Activated CD4-positive, alpha-beta T cell treated with anti-CD3 and anti-CD28 coated beads, Interleukin-2, amount 10 ng/mL, durations not matched to agents 7 days and 5 days (primary cell): ENCODE results near the gene PRTN3. TPM values are rescaled to one million over a fixed set of nuclear protein-coding genes. Genes with fewer than 3 reads are reported as not detected.

Source experiments
- CTCF ChIA-PET: fragments of 350-600 bp; sonication (Branson Sonifier 250); formaldehyde crosslinking; loops from one replicate; lab custom pipeline; 2021; ENCODE audit warnings: antibody characterized with exemption; lab: Charles Lee
- POLR2A ChIA-PET: fragments of 350-600 bp; sonication (Branson Sonifier 250); formaldehyde crosslinking; loops from one replicate; lab custom pipeline; 2021; ENCODE audit warnings: antibody characterized with exemption; lab: Charles Lee
- DNase-seq: peaks from one replicate; pipeline ENCODE4 v3.0.0-alpha.2; 2020
- H3K27ac Mint-ChIP-seq: one replicate; pipeline ENCODE4 v1.8.0; 2021; ENCODE audit warnings: mild to moderate bottlenecking, moderate library complexity, mixed read lengths
- H3K27me3 Mint-ChIP-seq: one replicate; pipeline ENCODE4 v1.8.0; 2021; ENCODE audit warnings: mixed read lengths
- H3K36me3 Mint-ChIP-seq: one replicate; pipeline ENCODE4 v1.8.0; 2021; ENCODE audit warnings: low read depth, mixed read lengths
- H3K4me1 Mint-ChIP-seq: one replicate; pipeline ENCODE4 v1.8.0; 2021; ENCODE audit warnings: mixed read lengths
- H3K4me3 Mint-ChIP-seq: one replicate; pipeline ENCODE4 v1.8.0; 2021; ENCODE audit warnings: mild to moderate bottlenecking, moderate library complexity, mixed read lengths
- H3K9me3 Mint-ChIP-seq: one replicate; pipeline ENCODE4 v1.8.0; 2021; ENCODE audit warnings: mixed read lengths
- total RNA-seq, 2 experiments: library from RNA; stranded (reverse); gene quantifications; one replicate each; pipeline ENCODE4 v1.2.3, GENCODE V29; 2021

The PRTN3 gene, protein sequence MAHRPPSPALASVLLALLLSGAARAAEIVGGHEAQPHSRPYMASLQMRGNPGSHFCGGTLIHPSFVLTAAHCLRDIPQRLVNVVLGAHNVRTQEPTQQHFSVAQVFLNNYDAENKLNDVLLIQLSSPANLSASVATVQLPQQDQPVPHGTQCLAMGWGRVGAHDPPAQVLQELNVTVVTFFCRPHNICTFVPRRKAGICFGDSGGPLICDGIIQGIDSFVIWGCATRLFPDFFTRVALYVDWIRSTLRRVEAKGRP
- not detected for total RNA-seq

DNA sequence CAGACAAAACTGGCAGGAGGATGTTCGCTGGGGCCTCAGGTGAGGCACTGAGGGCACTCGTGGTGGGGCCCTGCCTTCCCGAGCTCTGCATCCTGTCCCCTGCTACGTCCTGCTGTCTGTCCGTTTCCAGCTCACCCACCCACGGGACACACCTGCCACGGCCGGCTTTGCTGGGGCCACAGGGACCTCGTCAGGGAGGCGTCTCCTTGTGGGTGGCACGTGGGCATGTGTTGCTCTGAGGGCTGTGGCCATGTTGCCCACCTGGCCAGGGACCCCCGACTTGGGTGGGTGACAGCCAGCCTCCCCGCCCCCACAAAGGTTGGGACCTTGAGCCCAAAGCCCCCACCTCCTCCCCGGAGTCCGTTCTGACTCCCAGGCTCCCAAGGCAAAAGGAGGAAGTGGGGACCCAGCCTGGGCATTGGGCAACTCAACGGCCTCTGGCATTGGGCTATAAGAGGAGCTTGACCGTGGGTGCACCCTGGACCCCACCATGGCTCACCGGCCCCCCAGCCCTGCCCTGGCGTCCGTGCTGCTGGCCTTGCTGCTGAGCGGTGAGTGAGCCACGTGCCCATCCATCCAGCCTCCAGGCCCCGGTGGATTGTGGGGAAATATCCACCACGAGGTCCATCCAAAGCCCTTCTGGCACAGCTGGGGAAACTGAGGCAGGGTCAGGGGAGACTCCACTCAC is at the start of gene PRTN3:
Gene PRTN3, plus strand, starts transcription at position 481 of the 688 bp plus-strand sequence. Its CDS starts 10 bp downstream, at position 491.
- ChIA-PET CTCF (interaction anchor here (0.9 kb wide), 2 partner anchors 10 to 22 kb away, joined by 3 read pairs; no protein-coding TSS in a partner anchor), POLR2A (no interaction called here)
- no peak within 1 kb of the TSS for H3K4me3 Mint-ChIP-seq
- no peak within 1 kb of the TSS for H3K27ac Mint-ChIP-seq
- H3K36me3 Mint-ChIP-seq: no peaks in the 10 kb centered on the region
- peaks cover 17% of the 10 kb centered on the region for H3K27me3 Mint-ChIP-seq
- no peak for DNase-seq
- no peaks in the 10 kb centered on the region for H3K4me1 Mint-ChIP-seq
- peaks cover 3% of the 10 kb centered on the region for H3K9me3 Mint-ChIP-seq

DNA sequence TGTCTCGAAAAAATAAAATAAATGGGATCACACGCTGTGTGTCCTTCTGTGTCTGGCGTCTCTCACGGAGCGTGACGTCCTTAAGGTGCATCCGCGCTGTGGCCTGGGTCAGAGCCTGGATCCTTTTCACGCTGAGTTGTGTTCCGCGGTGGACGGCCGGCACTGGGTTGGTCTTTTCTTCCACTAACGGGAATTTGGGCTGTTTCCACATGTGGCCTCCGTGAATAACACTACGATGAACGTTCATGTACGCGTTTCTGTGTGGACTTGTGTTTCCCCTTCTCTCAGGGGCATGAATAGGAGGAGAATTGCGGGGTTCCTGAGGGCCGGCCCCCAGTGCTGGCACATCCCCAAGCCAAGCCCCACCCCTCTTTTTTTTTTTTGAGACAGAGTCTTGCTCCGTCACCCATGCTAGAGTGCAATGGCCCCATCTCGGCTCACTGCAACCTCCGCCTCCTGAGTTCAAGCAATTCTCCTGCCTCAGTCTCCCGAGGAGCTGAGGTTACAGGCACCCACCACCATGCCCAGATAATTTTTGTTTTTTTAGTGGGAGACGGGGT is 49.7 kb upstream of the PRTN3 start:
- POLR2A ChIA-PET: no interaction called here
- peaks cover 4% of the 10 kb centered on the region for H3K27me3 Mint-ChIP-seq
- H3K4me1 Mint-ChIP-seq: peaks cover 9% of the 10 kb centered on the region
- H3K9me3 Mint-ChIP-seq: no peaks in the 10 kb centered on the region
- no peak overlapping the region for H3K27ac Mint-ChIP-seq
- H3K36me3 Mint-ChIP-seq: no peaks in the 10 kb centered on the region
- DNase-seq: no peak
- CTCF ChIA-PET: no interaction called here
- no peak overlapping the region for H3K4me3 Mint-ChIP-seq

DNA sequence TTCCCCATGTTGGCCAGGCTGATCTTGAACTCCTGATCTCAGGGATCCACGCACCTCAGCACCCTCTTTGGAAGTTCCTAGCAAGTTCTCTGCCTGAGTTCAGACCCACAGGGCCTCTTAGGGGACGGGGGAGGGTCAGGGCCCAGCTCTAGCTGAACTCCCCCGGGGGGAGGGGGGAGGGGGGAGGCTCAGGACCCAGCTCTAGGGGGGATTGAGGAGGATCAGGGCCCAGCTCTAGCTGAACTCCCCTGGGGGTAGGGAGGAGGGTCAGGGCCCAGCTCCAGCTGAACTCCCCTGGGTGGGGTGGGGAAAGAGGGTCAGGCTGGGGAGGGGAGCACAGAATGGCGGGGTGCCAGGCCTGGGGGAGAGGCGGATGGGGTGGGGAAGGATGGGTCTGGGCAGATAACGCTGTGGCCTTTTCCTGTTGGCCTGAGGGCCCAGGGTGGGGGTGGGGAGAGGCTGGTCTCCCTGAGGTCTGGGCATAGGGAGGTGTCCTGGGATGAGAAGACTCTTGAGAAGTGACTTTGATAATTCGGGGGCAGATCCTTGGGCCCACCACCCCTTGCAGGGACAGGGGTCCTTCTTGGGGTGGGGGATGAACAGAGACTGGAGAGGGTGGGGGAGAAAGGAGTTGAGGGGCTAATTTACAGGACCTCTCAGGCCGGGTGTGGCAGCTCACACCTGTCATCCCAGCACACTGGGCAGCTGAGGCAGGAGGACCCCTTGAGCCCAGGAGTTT is 49.1 kb upstream of the PRTN3 start:
- Mint-ChIP-seq H3K4me3 (no peak overlapping the region), H3K9me3 (no peaks in the 10 kb centered on the region), H3K36me3 (no peaks in the 10 kb centered on the region), H3K27me3 (peaks cover 4% of the 10 kb centered on the region), H3K4me1 (peaks cover 11% of the 10 kb centered on the region), H3K27ac (no peak overlapping the region)
- ChIA-PET POLR2A (no interaction called here), CTCF (no interaction called here)
- no peak for DNase-seq

DNA sequence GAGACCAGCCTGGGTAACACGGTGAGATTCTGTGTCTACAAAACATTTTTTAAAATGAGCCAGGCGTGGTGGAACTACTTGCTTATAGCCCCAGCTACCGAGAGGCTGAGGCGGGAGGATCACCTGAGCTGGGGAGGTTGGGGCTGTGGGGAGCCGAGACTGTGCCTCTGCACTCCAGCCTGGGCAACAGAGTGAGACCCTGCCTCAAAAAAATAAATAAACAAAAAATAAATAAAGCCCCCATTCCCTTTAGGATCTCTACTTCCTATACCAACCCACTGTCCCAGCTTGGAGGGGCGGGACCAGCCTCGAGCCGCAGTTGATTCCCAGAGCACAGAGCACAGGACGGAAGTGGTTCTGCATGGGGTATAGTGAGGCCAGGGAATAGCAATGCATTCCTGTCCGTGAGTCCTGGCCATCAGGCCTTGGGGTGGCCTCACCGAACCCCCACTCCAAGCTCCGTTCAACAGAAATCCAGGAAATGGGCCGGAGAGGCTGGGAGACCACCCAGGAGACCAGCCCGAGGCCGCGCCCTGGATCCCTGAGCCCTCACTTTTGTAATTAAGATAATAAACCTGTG is 48.4 kb upstream of the PRTN3 start:
- ChIA-PET CTCF (no interaction called here), POLR2A (no interaction called here)
- DNase-seq: no peak
- no peaks in the 10 kb centered on the region for H3K9me3 Mint-ChIP-seq
- no peak overlapping the region for H3K27ac Mint-ChIP-seq
- peaks cover 4% of the 10 kb centered on the region for H3K27me3 Mint-ChIP-seq
- H3K4me3 Mint-ChIP-seq: no peak overlapping the region
- no peaks in the 10 kb centered on the region for H3K36me3 Mint-ChIP-seq
- H3K4me1 Mint-ChIP-seq: peaks cover 13% of the 10 kb centered on the region

DNA sequence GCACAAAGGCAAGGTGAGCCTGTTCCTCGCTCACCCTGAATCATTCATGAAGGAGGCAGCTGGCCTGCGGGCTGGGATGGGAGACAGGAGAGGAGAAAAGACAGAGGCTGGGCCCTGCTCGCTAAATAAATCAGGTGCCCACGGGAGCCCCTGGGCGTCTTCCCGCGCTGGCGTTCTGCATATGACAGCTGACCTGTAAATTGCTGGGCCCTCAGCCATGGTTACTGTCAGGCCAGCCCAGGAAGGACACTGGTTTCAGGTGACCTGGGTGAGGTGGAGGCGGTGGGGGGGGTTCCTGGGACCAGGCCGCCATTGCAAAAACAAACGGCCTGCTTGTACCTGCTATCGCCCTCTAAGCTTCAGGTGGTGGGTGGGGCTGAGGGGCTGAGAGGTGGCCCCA is 47.0 kb upstream of the PRTN3 start:
- ChIA-PET CTCF (interaction anchor here (0.7 kb wide), 1 partner anchor 23 kb away, joined by 3 read pairs; no protein-coding TSS in a partner anchor), POLR2A (no interaction called here)
- H3K9me3 Mint-ChIP-seq: no peaks in the 10 kb centered on the region
- H3K27me3 Mint-ChIP-seq: peaks cover 4% of the 10 kb centered on the region
- DNase-seq: no peak
- H3K27ac Mint-ChIP-seq: no peak overlapping the region
- peaks cover 3% of the 10 kb centered on the region for H3K36me3 Mint-ChIP-seq
- H3K4me1 Mint-ChIP-seq: peaks cover 12% of the 10 kb centered on the region
- no peak overlapping the region for H3K4me3 Mint-ChIP-seq

DNA sequence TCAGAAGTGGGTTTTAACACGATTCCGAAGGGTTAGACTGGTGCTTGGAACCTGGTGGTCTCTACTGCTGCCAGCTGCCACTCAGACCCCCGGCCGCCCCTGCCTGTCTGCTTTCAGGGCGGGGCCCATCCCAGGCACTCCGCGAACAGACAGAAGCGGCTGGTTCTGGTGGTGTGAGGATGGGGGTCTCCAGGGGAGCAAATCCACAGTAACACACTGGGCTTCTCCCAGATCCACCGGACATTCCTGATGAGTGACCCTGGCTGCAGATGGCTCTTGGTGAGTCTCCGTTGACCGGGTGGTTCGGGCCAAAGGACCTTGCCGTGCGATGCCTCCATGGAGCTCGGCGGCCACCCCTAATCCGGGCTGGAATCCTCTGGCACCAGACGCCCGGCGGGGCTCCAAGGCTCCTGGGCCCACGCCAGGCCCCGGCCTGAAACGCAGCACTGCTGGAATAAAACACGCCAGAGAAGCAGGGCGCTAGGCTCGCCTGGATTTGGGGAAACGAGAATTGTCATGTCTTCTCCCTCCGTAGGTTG is 45.7 kb upstream of the PRTN3 start:
- Mint-ChIP-seq H3K27ac (no peak overlapping the region), H3K4me1 (peaks cover 15% of the 10 kb centered on the region), H3K4me3 (peak overlapping the region; percentile 36), H3K9me3 (no peaks in the 10 kb centered on the region), H3K36me3 (peaks cover 15% of the 10 kb centered on the region), H3K27me3 (no peaks in the 10 kb centered on the region)
- DNase-seq: no peak
- CTCF ChIA-PET: interaction anchor here (0.9 to 1.1 kb wide), 2 partner anchors 8 to 471 kb away, joined by 3 to 5 read pairs; no protein-coding TSS in a partner anchor
- POLR2A ChIA-PET: no interaction called here

DNA sequence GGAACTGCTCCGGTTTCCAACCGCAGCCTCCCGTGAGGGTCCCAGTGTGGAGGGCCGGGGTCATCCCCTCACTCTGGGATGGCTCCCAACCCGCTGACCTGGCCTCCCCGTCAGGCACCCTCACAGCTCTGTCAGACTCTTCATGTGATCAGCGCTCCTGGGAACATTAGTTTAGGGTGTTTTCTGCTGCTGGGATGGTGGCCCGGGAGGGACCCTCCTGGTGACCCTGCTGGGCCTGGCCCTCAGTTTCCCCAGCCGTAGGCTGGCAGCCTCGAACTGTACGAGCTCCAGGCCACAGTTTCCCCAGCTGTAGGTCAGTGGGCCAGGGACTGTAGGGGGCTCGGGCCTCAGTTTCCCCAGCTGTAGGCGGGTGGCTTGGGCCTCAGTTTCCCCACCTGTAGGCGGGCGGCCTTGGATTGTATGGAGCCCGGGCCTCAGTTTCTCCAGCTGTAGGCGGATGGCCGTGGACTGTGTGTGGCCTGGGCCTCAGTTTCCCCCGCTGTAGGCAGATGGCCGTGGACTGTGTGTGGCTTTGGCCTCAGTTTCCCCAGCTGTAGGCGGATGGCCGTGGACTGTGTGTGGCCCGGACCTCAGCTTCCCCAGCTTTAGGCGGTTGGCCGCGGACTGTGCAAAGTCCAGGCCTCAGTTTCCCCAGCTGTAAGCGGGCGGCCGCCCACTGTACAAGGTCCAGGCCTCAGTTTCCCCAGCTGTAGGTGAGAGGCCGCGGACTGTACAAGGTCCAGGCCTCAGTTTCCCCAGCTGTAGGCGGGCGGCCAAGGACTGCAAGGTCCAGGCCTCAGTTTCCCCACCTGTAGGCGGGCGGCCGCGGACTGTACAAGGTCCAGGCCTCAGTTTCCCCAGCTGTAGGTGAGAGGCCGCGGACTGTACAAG is 44.9 kb upstream of the PRTN3 start:
- Mint-ChIP-seq H3K27me3 (no peaks in the 10 kb centered on the region), H3K4me1 (peaks cover 21% of the 10 kb centered on the region), H3K4me3 (peak overlapping the region; percentile 95), H3K27ac (no peak overlapping the region), H3K9me3 (no peaks in the 10 kb centered on the region), H3K36me3 (peaks cover 21% of the 10 kb centered on the region)
- no peak for DNase-seq
- POLR2A ChIA-PET: no interaction called here
- CTCF ChIA-PET: interaction anchor here (0.9 to 1.1 kb wide), 2 partner anchors 9 to 470 kb away, joined by 3 to 5 read pairs; no protein-coding TSS in a partner anchor

DNA sequence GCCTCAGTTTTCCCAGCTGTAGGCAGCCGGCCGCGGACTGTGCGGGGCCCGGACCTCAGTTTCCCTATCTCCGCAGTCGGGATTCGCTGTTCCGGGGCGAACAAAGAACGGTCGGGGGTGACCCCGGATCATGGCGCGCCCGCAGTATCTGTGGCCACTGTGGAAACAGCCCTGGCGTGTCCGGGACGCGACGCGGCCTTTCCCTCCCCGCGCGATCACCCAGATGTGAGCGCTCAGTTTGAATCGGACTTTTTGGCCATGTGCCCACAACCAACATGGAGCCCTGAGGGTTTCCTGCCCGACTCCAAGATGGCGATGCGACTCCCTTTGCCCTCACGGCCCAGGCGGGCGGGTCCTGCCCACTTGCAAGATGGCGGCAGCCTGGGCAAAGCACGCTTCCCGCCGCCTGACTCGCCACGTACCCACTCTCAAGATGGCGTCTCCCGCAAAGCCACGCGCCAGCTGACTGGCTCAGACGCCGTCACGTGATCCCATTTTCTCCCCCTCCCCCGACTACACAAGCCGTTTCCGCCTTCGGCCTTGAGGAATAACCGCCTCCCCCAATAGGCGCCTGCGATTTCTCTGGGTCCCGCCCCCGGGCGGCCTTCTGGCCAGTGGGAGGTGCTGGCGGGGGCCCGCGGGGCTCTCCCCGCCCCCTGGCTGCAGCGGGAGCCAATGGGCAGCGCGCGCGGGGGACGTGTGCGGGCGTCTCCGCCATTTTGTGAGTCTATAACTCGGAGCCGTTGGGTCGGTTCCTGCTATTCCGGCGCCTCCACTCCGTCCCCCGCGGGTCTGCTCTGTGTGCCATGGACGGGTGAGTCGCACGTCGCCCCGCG is 43.9 kb upstream of the PRTN3 start, which contains the start of gene PTBP1:
Gene PTBP1, plus strand, starts transcription at position 761 of the 836 bp plus-strand sequence. Its CDS starts 46 bp downstream, at position 807.
- ChIA-PET POLR2A (no interaction called here), CTCF (no interaction called here)
- peak; percentile 100 for DNase-seq
- H3K36me3 Mint-ChIP-seq: peaks cover 25% of the 10 kb centered on the region
- H3K27me3 Mint-ChIP-seq: no peaks in the 10 kb centered on the region
- H3K27ac Mint-ChIP-seq: peak within 1 kb of the TSS; percentile 93
- H3K4me3 Mint-ChIP-seq: peak within 1 kb of the TSS; percentile 95
- no peaks in the 10 kb centered on the region for H3K9me3 Mint-ChIP-seq
- H3K4me1 Mint-ChIP-seq: peaks cover 31% of the 10 kb centered on the region

DNA sequence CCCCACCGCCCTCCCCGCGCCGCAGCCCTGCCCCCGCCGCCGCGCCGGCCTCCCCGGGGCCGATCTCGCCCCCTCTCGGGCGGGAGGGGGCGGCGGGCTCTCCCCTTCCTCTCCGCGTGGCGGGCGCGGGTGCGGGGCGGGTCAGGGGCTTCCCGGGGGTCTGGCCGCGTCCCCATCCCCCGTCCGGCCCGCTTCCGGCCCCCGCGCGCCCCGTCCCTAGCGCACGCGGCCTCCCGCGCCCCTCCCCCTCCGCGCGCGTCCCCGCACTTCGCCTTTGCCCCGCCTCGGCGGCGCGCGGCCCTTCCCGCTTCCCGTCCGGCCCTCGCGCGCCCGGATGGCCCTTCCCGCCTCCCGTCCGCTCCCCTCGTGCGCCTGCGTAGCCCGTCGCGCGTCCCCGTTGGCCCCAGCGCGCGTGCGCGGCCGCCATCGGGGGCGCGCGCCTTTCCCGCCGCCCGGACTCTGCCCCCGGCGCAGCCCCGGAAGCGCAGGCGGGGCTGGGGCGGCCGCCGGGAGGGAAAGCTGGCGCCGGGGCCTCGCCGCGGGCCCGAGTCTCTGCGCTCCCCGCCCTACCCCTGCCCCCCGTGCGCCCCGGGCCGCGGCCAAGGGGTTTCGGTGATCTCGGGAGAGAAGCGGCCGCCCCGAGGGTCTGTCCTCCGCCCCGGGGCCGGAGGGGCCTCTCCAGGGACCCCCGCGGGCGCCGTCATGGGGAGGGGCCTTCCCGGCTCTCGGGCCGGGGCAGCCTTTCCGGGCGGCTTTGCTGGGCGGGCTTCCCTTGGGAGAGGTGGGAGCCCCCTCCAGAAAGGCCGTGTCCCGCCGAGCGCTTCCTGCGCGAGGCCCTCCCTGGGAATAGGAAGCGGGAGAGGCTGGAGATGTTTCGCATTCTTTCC is 43.0 kb upstream of the PRTN3 start:
- Mint-ChIP-seq H3K27me3 (no peaks in the 10 kb centered on the region), H3K27ac (peak overlapping the region; percentile 87), H3K9me3 (no peaks in the 10 kb centered on the region), H3K4me1 (peaks cover 37% of the 10 kb centered on the region), H3K4me3 (peak overlapping the region; percentile 90), H3K36me3 (peaks cover 30% of the 10 kb centered on the region)
- DNase-seq: peak; percentile 89
- CTCF ChIA-PET: interaction anchor here (0.6 to 1.1 kb wide), 3 partner anchors 156 to 447 kb away, joined by 3 read pairs; no protein-coding TSS in a partner anchor
- POLR2A ChIA-PET: no interaction called here

DNA sequence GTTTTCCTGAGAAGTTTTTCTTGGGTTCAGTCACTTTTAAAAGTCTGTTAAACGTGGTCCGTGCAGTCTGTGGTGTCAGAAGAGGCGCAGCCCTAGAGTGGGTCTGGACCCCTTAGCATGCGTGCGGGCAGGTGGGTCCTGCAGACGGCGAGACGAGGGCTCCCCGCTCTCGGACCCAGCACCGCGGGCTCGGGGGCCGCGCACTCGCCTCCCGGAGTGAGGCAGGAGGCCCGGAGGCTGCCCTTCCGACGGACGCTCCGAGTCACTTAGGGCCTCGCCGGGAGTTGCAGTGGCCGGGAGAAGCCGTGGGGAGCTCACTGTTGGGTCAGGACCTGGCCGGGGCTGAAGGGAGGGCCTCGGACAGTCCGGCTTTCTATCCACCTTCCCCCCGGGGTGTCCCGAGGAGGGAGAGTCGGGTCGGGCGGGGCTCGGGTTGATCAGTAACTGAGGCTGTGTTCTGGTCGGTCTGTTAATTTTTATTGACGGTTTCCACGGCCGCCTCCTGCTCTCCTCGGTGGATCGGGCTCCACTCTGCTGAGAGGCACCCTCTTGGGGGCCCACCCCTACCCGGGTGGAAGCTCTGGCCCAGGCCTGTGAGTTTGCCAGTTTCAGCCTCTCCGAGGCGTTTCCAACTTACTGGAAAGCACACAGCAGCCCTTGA is 42.3 kb upstream of the PRTN3 start:
- no peaks in the 10 kb centered on the region for H3K27me3 Mint-ChIP-seq
- no peaks in the 10 kb centered on the region for H3K9me3 Mint-ChIP-seq
- peaks cover 36% of the 10 kb centered on the region for H3K36me3 Mint-ChIP-seq
- peak overlapping the region; percentile 84 for H3K27ac Mint-ChIP-seq
- peaks cover 39% of the 10 kb centered on the region for H3K4me1 Mint-ChIP-seq
- DNase-seq: no peak
- POLR2A ChIA-PET: no interaction called here
- CTCF ChIA-PET: interaction anchor here (0.6 to 2.1 kb wide), 6 partner anchors 10 to 446 kb away, joined by 3 to 6 read pairs (median 3); no protein-coding TSS in a partner anchor
- H3K4me3 Mint-ChIP-seq: peak overlapping the region; percentile 90
